ENCODE data around the gene NOBOX. TPM values are rescaled to one million over a fixed set of nuclear protein-coding genes. Genes with fewer than 3 reads are reported as not detected.

NOBOX gene
- total and polyA plus RNA-seq, 10 of the 15 experiments (the other 5 are each of a cell fraction or from before 2014, with no cell fraction given): not detected

DNA sequence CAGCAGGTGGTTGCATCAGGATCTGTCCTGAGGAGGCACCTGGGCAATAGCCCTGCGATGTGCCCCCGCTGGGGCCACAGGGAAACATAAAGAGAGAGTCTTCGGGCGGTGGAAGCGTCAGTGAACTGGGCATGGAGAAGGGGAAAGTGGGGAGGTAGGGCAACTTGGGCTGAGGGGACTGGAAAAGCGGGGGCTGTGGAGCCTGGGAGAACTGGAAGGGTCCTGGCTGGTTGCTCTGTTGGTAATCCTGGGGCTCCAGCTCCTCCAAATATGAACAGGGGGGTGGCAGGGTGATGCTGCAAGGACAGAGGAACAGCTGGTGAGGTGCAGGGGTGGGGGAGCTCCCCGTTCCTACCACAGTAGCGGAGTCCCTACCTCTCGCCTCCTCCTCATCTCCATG is 5.2 kb downstream of the NOBOX start:
- H3K79me2 ChIP-seq (ENCODE audit: control insufficient read depth, insufficient read depth, low read length): no peaks in the 10 kb centered on the region
- SMC1A ChIA-PET (ENCODE audit: uncharacterized antibody, unreplicated experiment): no interaction called here
- H3K36me3 ChIP-seq (ENCODE audit: control insufficient read depth in 2 of 2, insufficient read depth in 2 of 2, low read length in 1 of 2): no peaks in the 10 kb centered on the region
- POLR2A ChIA-PET: no interaction called here
- 37% methylated on average over 9 of the region's 9 CpGs for WGBS (ENCODE audit: insufficient coverage, insufficient replicate concordance, low lambda C conversion rate, missing lambda C conversion rate)
- no peak overlapping the region for H2AFZ ChIP-seq (ENCODE audit: control insufficient read depth, low read depth, low read length)
- intact Hi-C loops (cut with micrococcal nuclease; ENCODE audit: unreplicated experiment) (no loop called here), in situ Hi-C loops (cut with MboI) (loop anchor here (25.0 kb wide), 1 partner anchor 486 kb away; the partner anchor contains the start of gene TCAF1)
- DNase-seq (ENCODE audit: low read depth, low spot score) (no peak), ATAC-seq (no peak), FAIRE-seq (no peak)
- no peaks in the 10 kb centered on the region for H3K9me3 ChIP-seq (replicated peaks; ENCODE audit: control insufficient read depth, insufficient read depth, low read length)
- no peak for TF ChIP-seq ATF7 (IDR thresholded peaks at IDR 0.05; ENCODE audit: low read depth)
- TF ChIP-seq EGR1 (IDR thresholded peaks at IDR 0.05; ENCODE audit: borderline replicate concordance in 1 of 2, low read depth in 2 of 2, low read length in 2 of 2): no peak
- no peak for TF ChIP-seq NR2F1 (conservative IDR thresholded peaks at IDR 0.05)
- TF ChIP-seq MEF2B (IDR thresholded peaks at IDR 0.05; ENCODE audit: partially characterized antibody, poor library complexity, severe bottlenecking): no peak
- TF ChIP-seq, protein P1, sequence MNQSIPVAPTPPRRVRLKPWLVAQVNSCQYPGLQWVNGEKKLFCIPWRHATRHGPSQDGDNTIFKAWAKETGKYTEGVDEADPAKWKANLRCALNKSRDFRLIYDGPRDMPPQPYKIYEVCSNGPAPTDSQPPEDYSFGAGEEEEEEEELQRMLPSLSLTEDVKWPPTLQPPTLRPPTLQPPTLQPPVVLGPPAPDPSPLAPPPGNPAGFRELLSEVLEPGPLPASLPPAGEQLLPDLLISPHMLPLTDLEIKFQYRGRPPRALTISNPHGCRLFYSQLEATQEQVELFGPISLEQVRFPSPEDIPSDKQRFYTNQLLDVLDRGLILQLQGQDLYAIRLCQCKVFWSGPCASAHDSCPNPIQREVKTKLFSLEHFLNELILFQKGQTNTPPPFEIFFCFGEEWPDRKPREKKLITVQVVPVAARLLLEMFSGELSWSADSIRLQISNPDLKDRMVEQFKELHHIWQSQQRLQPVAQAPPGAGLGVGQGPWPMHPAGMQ (IDR thresholded peaks at IDR 0.05; ENCODE audit: borderline replicate concordance): no peak
- TF ChIP-seq RUNX3 (IDR thresholded peaks at IDR 0.05; ENCODE audit: low read length): no peak
- no peak for TF ChIP-seq MEF2A (IDR thresholded peaks at IDR 0.05; ENCODE audit: insufficient read depth, low read depth, low read length)
- no peak for TF ChIP-seq RB1 (IDR thresholded peaks at IDR 0.05; ENCODE audit: borderline replicate concordance)
- no peak for TF ChIP-seq HDAC6 (IDR thresholded peaks at IDR 0.05; ENCODE audit: unreplicated experiment)
- no peak for TF ChIP-seq ZBED1 (IDR thresholded peaks at IDR 0.05; ENCODE audit: borderline replicate concordance)
- TF ChIP-seq, protein P2, sequence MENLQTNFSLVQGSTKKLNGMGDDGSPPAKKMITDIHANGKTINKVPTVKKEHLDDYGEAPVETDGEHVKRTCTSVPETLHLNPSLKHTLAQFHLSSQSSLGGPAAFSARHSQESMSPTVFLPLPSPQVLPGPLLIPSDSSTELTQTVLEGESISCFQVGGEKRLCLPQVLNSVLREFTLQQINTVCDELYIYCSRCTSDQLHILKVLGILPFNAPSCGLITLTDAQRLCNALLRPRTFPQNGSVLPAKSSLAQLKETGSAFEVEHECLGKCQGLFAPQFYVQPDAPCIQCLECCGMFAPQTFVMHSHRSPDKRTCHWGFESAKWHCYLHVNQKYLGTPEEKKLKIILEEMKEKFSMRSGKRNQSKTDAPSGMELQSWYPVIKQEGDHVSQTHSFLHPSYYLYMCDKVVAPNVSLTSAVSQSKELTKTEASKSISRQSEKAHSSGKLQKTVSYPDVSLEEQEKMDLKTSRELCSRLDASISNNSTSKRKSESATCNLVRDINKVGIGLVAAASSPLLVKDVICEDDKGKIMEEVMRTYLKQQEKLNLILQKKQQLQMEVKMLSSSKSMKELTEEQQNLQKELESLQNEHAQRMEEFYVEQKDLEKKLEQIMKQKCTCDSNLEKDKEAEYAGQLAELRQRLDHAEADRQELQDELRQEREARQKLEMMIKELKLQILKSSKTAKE (IDR thresholded peaks at IDR 0.05; ENCODE audit: low read depth, poor library complexity, severe bottlenecking): no peak
- H4K20me1 ChIP-seq (ENCODE audit: control insufficient read depth, insufficient read depth): no peaks in the 10 kb centered on the region
- H3K4me1 ChIP-seq (ENCODE audit: control insufficient read depth, insufficient read depth, low read length): no peaks in the 10 kb centered on the region
- H3K4me3 ChIP-seq: no peak overlapping the region
- H3K9ac ChIP-seq (ENCODE audit: control insufficient read depth, insufficient read depth, low read length): no peak overlapping the region
- no peak overlapping the region for H3K4me2 ChIP-seq (ENCODE audit: control insufficient read depth, insufficient read depth)
- H3K27ac ChIP-seq (ENCODE audit: control insufficient read depth, insufficient read depth): no peak overlapping the region
- RAD21 ChIA-PET (ENCODE audit: unreplicated experiment): no interaction called here
- BruUV-seq (replicated peaks): no TSS peak
- no peaks in the 10 kb centered on the region; a peak in 1 of 4 replicates for H3K27me3 ChIP-seq (replicated peaks in 1 of 2; ENCODE audit: control insufficient read depth in 2 of 2, insufficient read depth in 2 of 2, low read length in 1 of 2)
- CTCF ChIA-PET: no interaction called here

All from GM12878 (cell line).